HCT116 (cell line): ENCODE results near the gene SNX25. TPM values are rescaled to one million over a fixed set of nuclear protein-coding genes. Genes with fewer than 3 reads are reported as not detected.

Experiments used
- ATAC-seq: fragments of 200-7000 bp; cut with Tn5 transposase; 2 replicates; pipeline ENCODE4 v1.9.1; 2020; ENCODE audit warnings: mild to moderate bottlenecking, moderate library complexity
- BruUV-seq: library from RNA; stranded (reverse); fragments of 400-500 nt; replicated peaks from 2 replicates; lab custom pipeline; 2021; lab: Mats Ljungman, UMichigan
- CTCF ChIA-PET: fragments of 300-600 bp; sonication (Branson Sonifier 250); formaldehyde crosslinking; loops from one replicate; lab custom pipeline; 2021; ENCODE audit warnings: antibody characterized with exemption; lab: Charles Lee
- POLR2A ChIA-PET: fragments of 300-600, 350-600 bp; sonication (Branson Sonifier 250); formaldehyde crosslinking; loops from one replicate; lab custom pipeline; 2021; ENCODE audit warnings: antibody characterized with exemption; lab: Charles Lee
- RAD21 ChIA-PET, 2 experiments: fragments of 300-600 bp; sonication (Branson Sonifier 250); formaldehyde crosslinking; loops; one replicate each; lab custom pipeline; 2023; ENCODE audit warnings: low total read pairs in 2 of 2; ENCODE audit not compliant: uncharacterized antibody in 2 of 2, unreplicated experiment in 2 of 2, low non-redundant PET in 1 of 2; lab: Charles Lee
- DNase-seq: peaks from one replicate; pipeline ENCODE4 v3.0.0-alpha.2; 2010; ENCODE audit warnings: low read depth, low spot score
- H2AFZ ChIP-seq: fragments of 200-600 bp; shearing (Covaris generic), sonication (generic); 2 replicates; pipeline ENCODE4 v1.6.1; 2017; ENCODE audit warnings: low read depth, mixed run types, mixed read lengths, antibody characterized with exemption, low read length; ENCODE audit not compliant: poor library complexity, severe bottlenecking
- H3K27ac ChIP-seq: 2 replicates; pipeline ENCODE4 v1.5.1; 2012; ENCODE audit warnings: low read depth, low read length
- H3K27me3 ChIP-seq: fragments of 200-600 bp; sonication (generic); 2 replicates; pipeline ENCODE4 v1.6.1; 2016; ENCODE audit warnings: mixed run types, low read length, mixed read lengths; ENCODE audit not compliant: insufficient read depth
- H3K36me3 ChIP-seq, 2 experiments: fragments of 200-500 bp in 1 of 2; fragments of 200-600 bp in 1 of 2; sonication (Bioruptor generic) in 1 of 2; sonication (generic) in 1 of 2; 2 replicates each; pipeline versions ENCODE4 v1.5.1 to v1.6.1; 2014 to 2016; ENCODE audit warnings: low read length in 2 of 2, inconsistent platforms in 1 of 2, mixed read lengths in 1 of 2, mixed run types in 1 of 2; ENCODE audit not compliant: insufficient read depth in 2 of 2, control insufficient read depth in 1 of 2
- H3K4me1 ChIP-seq, 2 experiments: fragments of 200-600 bp in 1 of 2; sonication (generic) in 1 of 2; 2 replicates each; pipeline versions ENCODE4 v1.5.1 to v1.6.1; 2012 to 2017; ENCODE audit warnings: low read length in 2 of 2, inconsistent platforms in 1 of 2, mild to moderate bottlenecking in 1 of 2, mixed read lengths in 1 of 2, mixed run types in 1 of 2, moderate library complexity in 1 of 2; ENCODE audit not compliant: insufficient read depth in 2 of 2, control insufficient read depth in 1 of 2
- H3K4me2 ChIP-seq: fragments of 200-600 bp; sonication (generic); 2 replicates; pipeline ENCODE4 v1.6.1; 2017; ENCODE audit warnings: mixed run types, low read length, mixed read lengths
- H3K4me3 ChIP-seq, 2 experiments: fragments of 200-600 bp in 1 of 2; sonication (generic) in 1 of 2; replicated peaks in 1 of 2; 2 replicates each; pipeline ENCODE4 v1.5.1; 2011 to 2016; ENCODE audit warnings: low read length in 2 of 2, control low read depth in 1 of 2, low read depth in 1 of 2, mild to moderate bottlenecking in 1 of 2, mixed read lengths in 1 of 2, mixed run types in 1 of 2
- H3K79me2 ChIP-seq: fragments of 200-600 bp; sonication (generic); 2 replicates; pipeline ENCODE4 v1.6.1; 2017; ENCODE audit warnings: mild to moderate bottlenecking, mixed run types, low read length, moderate library complexity, mixed read lengths; ENCODE audit not compliant: insufficient read depth
- H3K9ac ChIP-seq: fragments of 200-600 bp; sonication (generic); 2 replicates; pipeline ENCODE4 v1.6.1; 2016; ENCODE audit warnings: low read length, mixed read lengths
- H3K9me2 ChIP-seq: fragments of 200-600 bp; sonication (generic), shearing (Covaris generic); 2 replicates; pipeline ENCODE4 v1.6.1; 2017; ENCODE audit warnings: mixed run types, mild to moderate bottlenecking, moderate library complexity; ENCODE audit not compliant: insufficient read depth
- H3K9me3 ChIP-seq, 2 experiments: fragments of 200-500 bp in 1 of 2; fragments of 200-600 bp in 1 of 2; sonication (Bioruptor generic) in 1 of 2; sonication (generic) in 1 of 2; 2 replicates each; pipeline ENCODE4 v1.6.1; 2014 to 2017; ENCODE audit warnings: low read length in 2 of 2, mixed read lengths in 2 of 2, inconsistent platforms in 1 of 2, low read depth in 1 of 2, mild to moderate bottlenecking in 1 of 2, mixed run types in 1 of 2, moderate library complexity in 1 of 2; ENCODE audit not compliant: control insufficient read depth in 1 of 2, insufficient read depth in 1 of 2
- H4K20me1 ChIP-seq: fragments of 200-600 bp; sonication (generic), shearing (Covaris generic); 2 replicates; pipeline ENCODE4 v1.6.1; 2017; ENCODE audit warnings: mixed run types, mild to moderate bottlenecking, moderate library complexity; ENCODE audit not compliant: insufficient read depth
- CEBPB ChIP-seq: IDR thresholded peaks from 2 replicates; pipeline ENCODE4 v1.6.1; 2012; ENCODE audit warnings: low read depth
- CTCF ChIP-seq, 3 experiments: fragments of 200-600 bp in 1 of 3; sonication (generic) in 1 of 3; IDR thresholded peaks in 2 of 3; conservative IDR thresholded peaks in 1 of 3; 2 replicates each; pipeline ENCODE4 v1.5.1; 2012 to 2017; ENCODE audit warnings: low read depth in 2 of 3, low read length in 2 of 3, antibody characterized with exemption in 1 of 3, borderline replicate concordance in 1 of 3, control low read depth in 1 of 3, mild to moderate bottlenecking in 1 of 3, mixed read lengths in 1 of 3, mixed run types in 1 of 3, moderate library complexity in 1 of 3; ENCODE audit not compliant: insufficient read depth in 1 of 3
- EGR1 ChIP-seq: IDR thresholded peaks from 2 replicates; pipeline ENCODE4 v1.6.1; 2012; ENCODE audit warnings: low read depth
- EZH2 ChIP-seq: fragments of 200-600 bp; sonication (generic); IDR thresholded peaks from 2 replicates; pipeline ENCODE4 v1.6.1; 2017; ENCODE audit warnings: antibody characterized with exemption, mixed run types
- EZH2phosphoT487 ChIP-seq: fragments of 200-600 bp; IDR thresholded peaks from 2 replicates; pipeline ENCODE4 v1.6.1; 2018; ENCODE audit warnings: antibody characterized with exemption, borderline replicate concordance
- FOSL1 ChIP-seq: IDR thresholded peaks from 2 replicates; pipeline ENCODE4 v1.6.1; 2012; ENCODE audit warnings: low read depth
- MAX ChIP-seq: IDR thresholded peaks from 2 replicates; pipeline ENCODE4 v1.6.1; 2012
- POLR2A ChIP-seq: IDR thresholded peaks from 2 replicates; pipeline ENCODE4 v1.7.0; 2011; ENCODE audit warnings: borderline replicate concordance; ENCODE audit not compliant: insufficient read depth, insufficient read length; ENCODE audit errors: extremely low read depth
- POLR2AphosphoS5 ChIP-seq: IDR thresholded peaks from 2 replicates; pipeline ENCODE4 v1.6.1; 2011; ENCODE audit warnings: mild to moderate bottlenecking, low read depth, low read length, moderate library complexity
- RAD21 ChIP-seq: IDR thresholded peaks from 2 replicates; pipeline ENCODE4 v1.6.1; 2012; ENCODE audit warnings: low read depth, mild to moderate bottlenecking
- REST ChIP-seq: IDR thresholded peaks from 2 replicates; pipeline ENCODE4 v1.6.1; 2012; ENCODE audit warnings: low read depth
- SP1 ChIP-seq: IDR thresholded peaks from 2 replicates; pipeline ENCODE4 v1.6.1; 2012; ENCODE audit warnings: low read depth
- SRF ChIP-seq: IDR thresholded peaks from 2 replicates; pipeline ENCODE4 v1.6.1; 2012; ENCODE audit warnings: low read depth
- TCF7L2 ChIP-seq: IDR thresholded peaks from 2 replicates; pipeline ENCODE4 v1.7.0; 2011; ENCODE audit warnings: borderline replicate concordance, inconsistent platforms; ENCODE audit not compliant: insufficient read depth, insufficient read length; ENCODE audit errors: extremely low read depth
- YY1 ChIP-seq: IDR thresholded peaks from 2 replicates; pipeline ENCODE4 v1.6.1; 2011; ENCODE audit warnings: low read length, low read depth, moderate library complexity, mild to moderate bottlenecking; ENCODE audit not compliant: insufficient replicate concordance; ENCODE audit errors: extremely low read depth
- ZBTB33 ChIP-seq: IDR thresholded peaks from 2 replicates; pipeline ENCODE4 v1.6.1; 2011; ENCODE audit warnings: mild to moderate bottlenecking, low read length, moderate library complexity; ENCODE audit not compliant: insufficient replicate concordance; ENCODE audit errors: extremely low read depth
- ZFX ChIP-seq: fragments of 450-650 bp; IDR thresholded peaks from 2 replicates; pipeline ENCODE4 v1.6.1; 2017
- ZNF274 ChIP-seq: fragments of 200-500 bp; sonication (Bioruptor generic); IDR thresholded peaks from 2 replicates; pipeline ENCODE4 v1.6.1; 2014; ENCODE audit warnings: mild to moderate bottlenecking, low read depth, low read length, inconsistent platforms
- intact Hi-C: fragments of 100-400 bp; cut with micrococcal nuclease; formaldehyde crosslinking; loops from 2 replicates; pipeline ENCODE4 v1.10.0; 2022
- total RNA-seq: library from RNA; stranded (reverse); gene quantifications from one replicate; pipeline ENCODE4 v1.2.1, GENCODE V29; 2021; ENCODE audit not compliant: unreplicated experiment

Gene SNX25
- total RNA-seq, 1 experiment from 2014 or later, result 20.9 TPM

- ChIA-PET POLR2A (no interaction called here), RAD21 (no interaction called here), CTCF (no interaction called here)
- Histone ChIP-seq H3K4me1 (peaks cover 16 to 17% of the 10 kb centered on the region in 2 experiments), H3K4me3 (no peak overlapping the region), H3K9me3 (no peaks in the 10 kb centered on the region), H3K9ac (no peak overlapping the region), H3K27ac (no peak overlapping the region), H3K36me3 (peaks cover 3 to 14% of the 10 kb centered on the region in 2 experiments; a peak in 1 of 4 replicates), H3K9me2 (no peaks in the 10 kb centered on the region), H3K4me2 (no peak overlapping the region), H3K27me3 (no peaks in the 10 kb centered on the region), H2AFZ (no peak overlapping the region), H4K20me1 (peaks cover 5% of the 10 kb centered on the region; the same call in 1 of the 2 replicates), H3K79me2 (peaks cover 77% of the 10 kb centered on the region)
- DNase-seq (no peak), ATAC-seq (no peak)
- no peak for TF ChIP-seq SRF
- no peak for TF ChIP-seq ZNF274
- no peak for TF ChIP-seq POLR2A
- no peak for TF ChIP-seq CTCF (IDR thresholded peaks at IDR 0.05 in 2 of 3, conservative IDR thresholded peaks at IDR 0.05 in 1 of 3; ENCODE audit: borderline replicate concordance in 1 of 3, insufficient read depth in 1 of 3, low read depth in 2 of 3, low read length in 2 of 3)
- no peak for TF ChIP-seq EZH2
- no peak for TF ChIP-seq MAX
- TF ChIP-seq YY1, result no peak
- TF ChIP-seq CEBPB, result no peak
- no peak for TF ChIP-seq TCF7L2
- no peak for TF ChIP-seq ZBTB33
- no peak for TF ChIP-seq ZFX
- no peak for TF ChIP-seq RAD21
- no peak for TF ChIP-seq SP1
- no peak for TF ChIP-seq FOSL1
- no peak for TF ChIP-seq POLR2AphosphoS5
- TF ChIP-seq REST, result no peak
- no peak for TF ChIP-seq EZH2phosphoT487
- no peak for TF ChIP-seq EGR1
- BruUV-seq, result TSS peak; percentile 71
- intact Hi-C loops, result no loop called here
Measured at GRCh38 chr4:185190306-185190856, 19.0 kb upstream of the SNX25 start.
